ENCODE measurements around the gene FBXW5.
A peak's percentile ranks its signal among the peaks of the same experiment; 100 is the strongest.

Gene FBXW5

GRCh38 chr9:136944519-136945332 lies at the start of gene FBXW5, which contains the start of gene C8G:
FBXW5 (minus strand) TSS chr9:136944738; CDS start chr9:136944083, 655 bp downstream.
C8G (plus strand) TSS chr9:136945243; CDS start chr9:136945321, 78 bp downstream.
- peak within 1 kb of the TSS; percentile 94 for H3K4me3 ChIP-seq (ENCODE audit: low read depth, low read length)
- peak; percentile 91 for TF ChIP-seq CTCF (IDR thresholded peaks at IDR 0.05; ENCODE audit: insufficient read depth, low read depth, low read length, missing control alignments)
- DNase-seq (ENCODE audit: low read depth) = peak; percentile 97

GRCh38 chr9:136992819-136993369 lies 48.4 kb upstream of the FBXW5 start:
- peak overlapping the region; percentile 55 for H3K4me3 ChIP-seq (ENCODE audit: low read depth, low read length)
- TF ChIP-seq CTCF (IDR thresholded peaks at IDR 0.05; ENCODE audit: insufficient read depth, low read depth, low read length, missing control alignments) = no peak
- DNase-seq (ENCODE audit: low read depth) = no peak

- DNase-seq (ENCODE audit: low read depth) = peak; percentile 94
- TF ChIP-seq CTCF (IDR thresholded peaks at IDR 0.05; ENCODE audit: insufficient read depth, low read depth, low read length, missing control alignments) = no peak
- H3K4me3 ChIP-seq (ENCODE audit: low read depth, low read length) = peak within 1 kb of the TSS; percentile 55
These were observed 47.7 kb upstream of the FBXW5 start, which contains the start of gene PAXX for GRCh38 chr9:136991993-136992818. PAXX (plus strand) TSS chr9:136992422; CDS start chr9:136992444, 22 bp downstream.

- no peak overlapping the region for H3K4me3 ChIP-seq (ENCODE audit: low read depth, low read length)
- no peak for TF ChIP-seq CTCF (IDR thresholded peaks at IDR 0.05; ENCODE audit: insufficient read depth, low read depth, low read length, missing control alignments)
- no peak for DNase-seq (ENCODE audit: low read depth)
These were observed 45.8 kb upstream of the FBXW5 start for GRCh38 chr9:136990242-136990911.

- DNase-seq (ENCODE audit: low read depth) = no peak
- no peak overlapping the region for H3K4me3 ChIP-seq (ENCODE audit: low read depth, low read length)
- TF ChIP-seq CTCF (IDR thresholded peaks at IDR 0.05; ENCODE audit: insufficient read depth, low read depth, low read length, missing control alignments) = no peak
These were observed 44.3 kb upstream of the FBXW5 start for GRCh38 chr9:136988872-136989271.

GRCh38 chr9:136985853-136986252 lies 41.3 kb upstream of the FBXW5 start:
- no peak for TF ChIP-seq CTCF (IDR thresholded peaks at IDR 0.05; ENCODE audit: insufficient read depth, low read depth, low read length, missing control alignments)
- no peak overlapping the region for H3K4me3 ChIP-seq (ENCODE audit: low read depth, low read length)
- DNase-seq (ENCODE audit: low read depth) = no peak

All from GM12865 (cell line).